ACC112 (cell line): ENCODE data around the gene CARMIL3.
"Not testable (repeated sequence)": the region's sequence is repeated elsewhere in the genome, so short reads cannot be mapped to it uniquely, and the experiment has no call there.

Experiments
- H2AFZ ChIP-seq: fragments of 200-600 bp; sonication (generic); one replicate; pipeline ENCODE4 v1.6.0; 2017; ENCODE audit warnings: antibody characterized with exemption, low read length; ENCODE audit not compliant: unreplicated experiment
- H3K27ac ChIP-seq: fragments of 200-600 bp; sonication (generic); 2 replicates; pipeline ENCODE4 v1.5.1; 2014; ENCODE audit warnings: low read depth, mild to moderate bottlenecking, antibody characterized with exemption, low read length, moderate library complexity
- H3K27me3 ChIP-seq: fragments of 200-600 bp; sonication (generic); 2 replicates; pipeline ENCODE4 v1.6.1; 2014; ENCODE audit warnings: mild to moderate bottlenecking, antibody characterized with exemption, low read length, moderate library complexity, mixed read lengths; ENCODE audit not compliant: insufficient read depth
- H3K36me3 ChIP-seq: fragments of 200-600 bp; sonication (generic); 2 replicates; pipeline ENCODE4 v1.6.1; 2016; ENCODE audit warnings: mild to moderate bottlenecking, antibody characterized with exemption, low read length, moderate library complexity, mixed read lengths; ENCODE audit not compliant: insufficient read depth
- H3K4me1 ChIP-seq: fragments of 200-600 bp; sonication (generic); one replicate; pipeline ENCODE4 v1.6.1; 2016; ENCODE audit warnings: low read length, mixed read lengths; ENCODE audit not compliant: insufficient read depth, unreplicated experiment, control insufficient read depth
- H3K4me3 ChIP-seq: fragments of 200-600 bp; sonication (generic); 2 replicates; pipeline ENCODE4 v1.5.1; 2014; ENCODE audit warnings: mild to moderate bottlenecking, low read depth, low read length
- H3K79me2 ChIP-seq: fragments of 200-600 bp; sonication (generic); one replicate; pipeline ENCODE4 v1.6.0; 2016; ENCODE audit warnings: low read length; ENCODE audit not compliant: control insufficient read depth, unreplicated experiment, insufficient read depth

The CARMIL3 gene, protein sequence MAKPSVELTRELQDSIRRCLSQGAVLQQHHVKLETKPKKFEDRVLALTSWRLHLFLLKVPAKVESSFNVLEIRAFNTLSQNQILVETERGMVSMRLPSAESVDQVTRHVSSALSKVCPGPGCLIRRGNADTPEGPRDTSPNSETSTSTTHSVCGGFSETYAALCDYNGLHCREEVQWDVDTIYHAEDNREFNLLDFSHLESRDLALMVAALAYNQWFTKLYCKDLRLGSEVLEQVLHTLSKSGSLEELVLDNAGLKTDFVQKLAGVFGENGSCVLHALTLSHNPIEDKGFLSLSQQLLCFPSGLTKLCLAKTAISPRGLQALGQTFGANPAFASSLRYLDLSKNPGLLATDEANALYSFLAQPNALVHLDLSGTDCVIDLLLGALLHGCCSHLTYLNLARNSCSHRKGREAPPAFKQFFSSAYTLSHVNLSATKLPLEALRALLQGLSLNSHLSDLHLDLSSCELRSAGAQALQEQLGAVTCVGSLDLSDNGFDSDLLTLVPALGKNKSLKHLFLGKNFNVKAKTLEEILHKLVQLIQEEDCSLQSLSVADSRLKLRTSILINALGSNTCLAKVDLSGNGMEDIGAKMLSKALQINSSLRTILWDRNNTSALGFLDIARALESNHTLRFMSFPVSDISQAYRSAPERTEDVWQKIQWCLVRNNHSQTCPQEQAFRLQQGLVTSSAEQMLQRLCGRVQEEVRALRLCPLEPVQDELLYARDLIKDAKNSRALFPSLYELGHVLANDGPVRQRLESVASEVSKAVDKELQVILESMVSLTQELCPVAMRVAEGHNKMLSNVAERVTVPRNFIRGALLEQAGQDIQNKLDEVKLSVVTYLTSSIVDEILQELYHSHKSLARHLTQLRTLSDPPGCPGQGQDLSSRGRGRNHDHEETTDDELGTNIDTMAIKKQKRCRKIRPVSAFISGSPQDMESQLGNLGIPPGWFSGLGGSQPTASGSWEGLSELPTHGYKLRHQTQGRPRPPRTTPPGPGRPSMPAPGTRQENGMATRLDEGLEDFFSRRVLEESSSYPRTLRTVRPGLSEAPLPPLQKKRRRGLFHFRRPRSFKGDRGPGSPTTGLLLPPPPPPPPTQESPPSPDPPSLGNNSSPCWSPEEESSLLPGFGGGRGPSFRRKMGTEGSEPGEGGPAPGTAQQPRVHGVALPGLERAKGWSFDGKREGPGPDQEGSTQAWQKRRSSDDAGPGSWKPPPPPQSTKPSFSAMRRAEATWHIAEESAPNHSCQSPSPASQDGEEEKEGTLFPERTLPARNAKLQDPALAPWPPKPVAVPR (N-terminal part only)

DNA sequence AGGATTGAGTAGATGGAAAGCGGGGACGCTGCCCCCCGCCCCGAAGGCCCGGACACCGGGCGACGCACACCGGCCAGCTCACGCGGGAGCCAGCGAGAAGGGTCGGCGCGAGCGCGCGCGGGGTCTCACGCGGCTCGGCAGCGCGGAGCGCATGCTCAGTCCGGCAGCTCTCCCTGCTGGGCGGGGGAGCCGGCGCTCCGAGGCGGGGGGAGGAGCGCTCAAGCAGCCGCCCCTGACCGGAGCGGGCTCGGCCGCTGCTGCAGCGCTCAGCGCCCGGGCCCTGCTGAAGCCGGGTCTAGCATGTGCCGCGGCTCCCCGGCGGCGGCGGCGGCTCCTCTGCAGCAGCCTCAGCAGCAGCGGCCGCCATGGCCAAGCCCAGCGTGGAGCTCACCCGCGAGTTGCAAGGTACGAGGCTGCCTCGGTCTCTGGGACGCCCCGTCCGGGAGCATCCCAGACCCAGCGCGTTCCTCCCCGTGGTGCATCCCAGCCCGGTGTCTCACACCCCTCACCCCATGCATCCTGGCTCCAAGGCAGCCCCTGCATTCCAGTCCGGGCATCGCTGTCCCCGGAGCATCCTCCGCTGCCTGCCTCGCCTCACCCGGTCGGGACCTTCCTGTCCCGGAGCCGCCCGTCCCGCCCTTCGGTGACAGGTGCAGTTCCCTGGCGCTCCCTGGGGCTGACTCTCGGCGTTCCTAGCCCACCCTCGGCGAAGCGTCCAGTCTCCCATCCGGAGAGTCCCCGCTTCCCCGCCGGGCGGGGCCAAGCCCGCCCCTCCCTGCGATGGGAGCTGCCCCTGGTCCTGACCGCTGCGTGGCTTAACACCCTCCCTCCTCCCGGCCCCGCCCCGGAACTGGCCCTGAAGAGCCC is at the start of gene CARMIL3:
CARMIL3 (plus strand) TSS at position 221 of the 867 bp plus-strand sequence; CDS start at position 366, 145 bp downstream.
- Histone ChIP-seq H3K27me3 (peaks cover 78% of the 10 kb centered on the region), H3K4me3 (peak within 1 kb of the TSS; percentile 83), H3K79me2 (no peaks in the 10 kb centered on the region), H3K36me3 (no peaks in the 10 kb centered on the region), H2AFZ (peak within 1 kb of the TSS; percentile 92), H3K4me1 (peaks cover 8% of the 10 kb centered on the region), H3K27ac (no peak within 1 kb of the TSS)

DNA sequence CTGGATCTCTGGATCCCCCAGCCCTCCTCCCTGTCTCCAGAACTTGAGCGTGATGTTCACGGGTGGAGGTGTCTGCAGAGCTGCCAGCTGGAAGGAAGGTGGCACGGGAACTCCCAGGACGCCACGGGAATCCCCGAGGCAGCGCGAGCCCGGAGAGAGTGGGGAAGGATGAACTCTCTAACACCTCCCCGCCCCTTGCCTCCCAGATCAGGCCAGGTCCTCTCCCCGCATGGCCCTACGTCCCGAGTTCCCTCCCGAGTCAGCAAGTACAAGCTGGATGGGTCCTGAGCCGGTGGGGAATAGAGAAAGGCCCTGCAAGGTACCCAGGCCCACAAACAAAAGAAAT is 45.4 kb upstream of the CARMIL3 start:
- peak overlapping the region; percentile 62 for H3K4me3 ChIP-seq
- not testable (repeated sequence) for H3K27ac ChIP-seq, H3K27me3 ChIP-seq, H3K36me3 ChIP-seq, H3K79me2 ChIP-seq, H2AFZ ChIP-seq, H3K4me1 ChIP-seq

DNA sequence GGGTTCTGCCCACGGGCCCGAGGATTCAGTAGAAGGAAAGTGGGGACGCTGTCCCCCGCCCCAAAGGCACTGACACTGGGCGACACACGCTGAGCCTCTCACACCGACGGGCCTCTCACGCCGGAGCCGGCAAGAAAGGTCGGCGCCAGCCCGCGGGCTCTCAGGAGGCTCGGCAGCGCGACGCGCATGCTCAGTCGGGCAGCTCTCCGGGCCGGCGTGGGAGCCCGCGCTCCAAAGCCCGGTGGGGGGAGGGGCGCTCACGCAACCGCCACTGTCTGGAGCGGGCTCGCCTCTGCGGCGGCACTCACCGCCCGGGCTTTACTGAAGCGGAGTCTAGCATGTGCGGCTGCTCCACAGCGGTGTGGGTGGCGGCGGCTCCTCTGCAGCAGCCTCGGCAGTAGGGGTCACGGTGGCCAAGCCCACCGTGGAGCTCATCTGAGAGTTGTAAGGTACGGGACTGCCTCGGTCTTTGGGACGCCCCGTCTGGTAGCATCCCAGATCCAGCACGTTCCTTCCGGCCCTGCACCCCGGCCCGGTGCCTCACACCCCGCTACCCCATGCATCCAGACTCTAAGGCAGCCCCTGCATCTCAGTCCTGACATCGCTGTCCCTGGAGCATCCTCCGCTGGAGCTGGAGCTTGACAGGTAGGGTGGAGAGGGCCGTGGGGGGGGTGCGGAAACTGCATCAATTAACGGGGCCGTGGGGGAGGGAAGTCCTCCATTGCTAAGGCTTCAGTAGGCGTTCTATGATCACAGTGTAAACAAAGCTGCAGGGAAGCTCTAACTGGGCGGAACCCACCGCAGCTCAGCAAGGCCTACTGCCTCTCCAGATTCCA is 44.8 kb upstream of the CARMIL3 start:
- H3K4me1 ChIP-seq, H2AFZ ChIP-seq: not testable (repeated sequence)

DNA sequence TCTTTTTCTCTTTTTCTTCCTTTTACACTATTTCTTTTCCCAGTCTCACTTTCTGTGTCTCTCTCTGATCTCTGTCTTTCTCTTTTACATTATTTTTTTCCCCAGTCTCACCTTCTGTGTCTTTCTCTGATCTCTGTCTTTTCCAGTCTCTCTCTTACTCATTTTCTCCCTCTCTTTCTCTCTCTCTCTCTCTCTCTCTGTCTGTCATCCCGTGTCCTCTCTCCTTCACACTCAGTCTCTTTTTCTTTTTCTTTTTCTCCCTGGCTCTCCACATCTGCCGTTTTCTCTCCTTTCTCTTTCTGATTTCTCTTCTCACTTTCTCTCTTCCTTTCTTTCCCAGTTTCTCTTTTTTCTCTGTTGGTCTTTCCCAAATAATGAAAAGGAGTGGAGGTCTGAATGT is 40.8 kb upstream of the CARMIL3 start:
- Histone ChIP-seq H3K27ac (no peak overlapping the region), H3K79me2 (no peaks in the 10 kb centered on the region), H3K4me1 (peaks cover 4% of the 10 kb centered on the region), H3K27me3 (no peaks in the 10 kb centered on the region; the same call in 1 of the 2 replicates), H3K4me3 (no peak overlapping the region), H2AFZ (no peak overlapping the region), H3K36me3 (no peaks in the 10 kb centered on the region)

More for the DNA sequence above, 44.8 kb upstream of the CARMIL3 start:
- not testable (repeated sequence) for H3K27ac ChIP-seq, H3K79me2 ChIP-seq, H3K27me3 ChIP-seq, H3K36me3 ChIP-seq
- peak overlapping the region; percentile 62 for H3K4me3 ChIP-seq

DNA sequence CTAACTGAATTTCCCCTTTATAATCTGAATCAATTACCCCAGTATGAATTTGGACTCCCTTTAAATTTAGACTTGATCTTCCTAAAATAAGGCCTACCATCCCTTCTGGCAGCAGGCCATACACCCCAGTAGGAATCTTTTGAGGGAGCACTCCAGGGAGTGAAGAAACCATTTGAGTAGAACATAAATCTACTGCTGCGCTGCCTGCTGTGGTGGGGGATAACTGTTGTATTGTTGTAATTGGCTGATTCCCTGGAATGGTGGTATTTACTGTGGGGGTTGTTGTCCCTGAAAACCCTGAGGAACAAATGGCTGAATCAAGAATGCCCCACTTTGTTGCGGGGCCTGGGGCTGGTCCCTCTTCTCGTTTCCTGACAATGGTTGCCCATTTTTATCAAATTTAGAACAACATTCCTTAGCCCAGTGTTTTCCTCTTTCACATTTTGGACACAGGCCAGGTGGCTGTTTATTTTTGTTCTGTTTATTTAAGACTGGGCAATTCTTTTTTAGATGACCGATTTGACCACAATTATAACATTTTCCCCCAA is 39.0 kb upstream of the CARMIL3 start:
- H3K4me1 ChIP-seq, H3K27ac ChIP-seq: not testable (repeated sequence)

DNA sequence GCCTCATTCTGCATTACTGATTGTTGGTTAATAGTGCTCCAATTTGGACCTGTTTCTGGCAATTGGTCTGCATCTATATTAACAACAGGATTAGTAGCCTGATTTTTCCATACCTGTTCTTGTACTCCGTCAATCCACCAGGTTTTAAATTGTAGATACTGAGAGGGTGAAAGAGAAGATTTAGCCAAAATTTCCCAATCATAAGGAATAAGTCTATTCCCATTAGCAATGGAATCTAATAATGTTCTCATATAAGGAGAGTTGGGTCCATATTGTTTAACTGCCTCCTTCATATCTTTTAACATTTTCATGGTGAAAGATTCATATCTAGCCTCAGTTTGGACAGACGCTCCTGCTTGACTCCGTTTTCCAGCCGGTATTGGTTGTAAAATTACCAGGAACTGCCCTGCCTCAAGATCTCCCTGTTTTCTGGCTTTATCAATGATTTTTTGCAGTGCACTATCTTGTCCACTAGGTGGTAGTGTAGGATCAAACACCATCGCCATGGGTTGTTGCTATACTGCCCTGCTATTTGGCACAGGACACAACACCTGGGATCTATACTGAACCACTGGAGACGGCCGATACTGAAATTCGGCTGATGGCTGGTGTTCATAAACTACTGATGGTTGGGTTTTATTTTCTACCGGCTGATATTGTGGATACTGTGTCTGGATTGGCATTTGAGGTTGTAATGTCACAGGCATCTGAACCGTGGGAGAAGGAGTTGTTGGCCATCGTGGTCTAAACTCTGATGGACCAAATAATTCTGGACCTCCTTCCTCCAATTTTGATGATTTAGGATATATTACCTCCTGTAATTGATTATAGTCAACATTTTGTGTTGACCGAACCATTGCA is 37.9 kb upstream of the CARMIL3 start:
- no peak overlapping the region for H3K4me3 ChIP-seq
- H2AFZ ChIP-seq, result no peak overlapping the region
- H3K4me1 ChIP-seq, result peaks cover 4% of the 10 kb centered on the region
- H3K79me2 ChIP-seq, result no peaks in the 10 kb centered on the region
- H3K27me3 ChIP-seq, result no peaks in the 10 kb centered on the region; the same call in 1 of the 2 replicates
- no peak overlapping the region for H3K27ac ChIP-seq
- no peaks in the 10 kb centered on the region for H3K36me3 ChIP-seq

More for the DNA sequence above, 39.0 kb upstream of the CARMIL3 start:
- H3K36me3 ChIP-seq, H3K79me2 ChIP-seq, H3K27me3 ChIP-seq, H2AFZ ChIP-seq, H3K4me3 ChIP-seq: not testable (repeated sequence)

DNA sequence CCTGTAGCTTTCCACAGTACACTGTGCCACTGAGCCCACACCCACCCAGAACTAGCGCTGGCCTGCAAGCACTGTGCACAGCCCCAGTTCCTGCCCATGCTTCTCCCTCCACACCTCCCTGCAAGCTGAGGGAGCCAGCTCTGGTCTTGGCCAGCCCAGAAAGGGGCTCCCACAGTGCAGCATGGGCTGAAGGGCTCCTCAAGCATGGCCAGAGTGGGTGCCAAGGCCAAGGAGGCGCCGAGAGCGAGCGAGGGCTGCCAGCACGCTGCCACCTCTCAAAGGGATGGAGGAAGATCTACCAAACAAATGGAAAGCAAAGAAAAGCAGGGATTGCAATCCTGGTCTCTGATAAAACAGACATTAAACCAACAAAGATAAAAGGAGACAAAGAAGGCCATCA is 36.1 kb upstream of the CARMIL3 start:
- not testable (repeated sequence) for H2AFZ ChIP-seq, H3K4me3 ChIP-seq, H3K27me3 ChIP-seq, H3K27ac ChIP-seq, H3K79me2 ChIP-seq, H3K36me3 ChIP-seq, H3K4me1 ChIP-seq

DNA sequence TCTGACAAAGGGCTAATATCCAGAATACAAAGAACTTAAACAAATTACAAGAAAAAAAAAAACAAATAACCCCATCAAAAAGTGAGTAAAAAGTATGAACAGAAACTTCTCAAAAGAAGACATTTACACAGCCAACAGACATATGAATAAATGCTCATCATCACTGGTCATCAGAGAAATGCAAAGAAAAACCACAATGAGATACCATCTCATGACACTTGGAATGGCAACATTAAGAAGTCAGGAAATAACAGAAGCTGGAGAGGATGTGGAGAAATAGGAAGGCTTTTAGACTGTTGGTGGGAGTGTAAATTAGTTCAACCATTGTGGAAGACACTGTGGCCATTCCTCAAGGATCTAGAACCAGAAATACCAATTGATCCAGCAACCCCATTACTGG is 32.8 kb upstream of the CARMIL3 start:
- H3K27me3 ChIP-seq, H3K36me3 ChIP-seq, H2AFZ ChIP-seq, H3K4me1 ChIP-seq, H3K79me2 ChIP-seq, H3K27ac ChIP-seq, H3K4me3 ChIP-seq: not testable (repeated sequence)
